Natural killer cell treated with Interleukin-12 subunit alpha and Interleukin-12 subunit beta and Interleukin-15 and Interleukin-18, amount 100 ng/mL, for 72 hours (primary cell): Measurements from ENCODE around the gene CFAP221. TPM values are rescaled to one million over a fixed set of nuclear protein-coding genes. Genes with fewer than 3 reads are reported as not detected.

Experiments used
- ATAC-seq, 2 donors: fragments of 150-1000 bp; cut with Tn5 transposase in 1 of 2; sonication (Bioruptor Pico), chemical (Tn5 transposase) in 1 of 2; 2 replicates each; pipeline ENCODE4 v1.10.0; 2021
- DNase-seq: peaks from one replicate; pipeline ENCODE4 v3.0.0; 2022; ENCODE audit warnings: low spot score
- H3K27ac Mint-ChIP-seq, 2 donors: 1 replicate in 1 of 2; 2 replicates in 1 of 2; pipeline ENCODE4 v1.8.0; 2022; ENCODE audit warnings: mixed read lengths in 2 of 2, mild to moderate bottlenecking in 1 of 2, moderate library complexity in 1 of 2
- H3K27me3 Mint-ChIP-seq, 2 donors: 1 replicate in 1 of 2; 2 replicates in 1 of 2; pipeline ENCODE4 v1.8.0; 2022; ENCODE audit warnings: mixed read lengths in 2 of 2
- H3K36me3 Mint-ChIP-seq: one replicate; pipeline ENCODE4 v1.8.0; 2022; ENCODE audit warnings: mixed read lengths
- H3K4me1 Mint-ChIP-seq, 2 donors: 1 replicate in 1 of 2; 2 replicates in 1 of 2; pipeline ENCODE4 v1.8.0; 2022; ENCODE audit warnings: low read depth in 2 of 2, mixed read lengths in 2 of 2, mild to moderate bottlenecking in 1 of 2
- H3K4me3 Mint-ChIP-seq: one replicate; pipeline ENCODE4 v1.8.0; 2022; ENCODE audit warnings: mixed read lengths
- H3K9me3 Mint-ChIP-seq: 2 replicates; pipeline ENCODE4 v1.8.0; 2022; ENCODE audit warnings: mixed read lengths
- total RNA-seq, 2 donors: library from RNA; stranded (reverse); gene quantifications; one replicate each; pipeline ENCODE4 v1.2.3, GENCODE V29; 2022

CFAP221 gene
- total RNA-seq, 2 donors from 2014 or later = not detected

DNA sequence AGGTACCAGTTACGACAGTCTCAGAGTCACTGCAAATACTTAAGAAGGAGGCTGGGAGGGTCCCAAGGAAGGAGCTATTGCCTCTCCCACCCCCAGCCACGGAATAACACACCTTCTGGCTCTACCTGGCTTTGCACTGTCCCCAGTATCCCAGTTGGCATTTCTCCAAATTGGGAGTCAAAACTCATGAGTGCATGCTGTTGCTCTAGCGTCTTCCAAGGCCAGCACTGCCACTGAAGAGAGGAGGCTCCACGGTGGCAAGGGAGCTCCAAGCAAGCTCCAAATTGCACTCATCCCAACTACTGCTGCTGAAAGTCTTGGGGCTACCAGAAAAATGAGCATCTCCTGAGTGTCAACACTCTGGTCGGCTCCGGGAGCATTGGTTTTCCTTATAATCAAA lies 21.6 kb upstream of the CFAP221 start:
- Mint-ChIP-seq H3K4me1 (no peaks in the 10 kb centered on the region), H3K27me3 (peaks cover 28 to 53% of the 10 kb centered on the region in 2 donors), H3K9me3 (no peaks in the 10 kb centered on the region), H3K4me3 (no peak overlapping the region), H3K27ac (no peak overlapping the region), H3K36me3 (no peaks in the 10 kb centered on the region)
- ATAC-seq = no peak
- no peak for DNase-seq

DNA sequence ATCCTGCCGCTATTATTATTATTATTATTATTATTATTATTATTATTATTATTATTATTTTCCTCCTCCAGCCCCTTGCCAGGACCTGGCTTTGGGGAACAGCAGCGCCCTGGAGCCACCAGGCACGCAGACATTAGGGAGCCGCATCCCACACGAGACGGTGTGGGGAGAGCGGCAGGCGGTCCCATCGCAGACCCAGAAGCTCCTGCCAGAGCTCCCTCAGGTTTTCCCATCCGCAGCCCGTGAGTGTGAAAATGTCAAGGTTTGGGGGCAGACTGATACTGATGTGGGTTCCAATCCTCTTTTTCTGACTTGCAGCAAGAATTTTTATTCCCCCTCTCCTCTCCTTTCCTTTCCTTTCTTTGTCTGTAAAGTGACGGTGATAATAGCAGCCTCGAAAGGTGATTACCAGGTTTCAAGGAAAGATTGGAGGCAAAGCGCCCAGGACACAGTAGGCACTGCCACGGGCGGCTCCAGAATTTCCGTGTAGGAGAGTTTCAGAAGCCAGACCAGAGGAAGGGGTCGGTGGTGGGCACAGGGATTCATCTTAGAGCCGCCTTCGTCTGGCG lies 20.8 kb upstream of the CFAP221 start:
- H3K27ac Mint-ChIP-seq = no peak overlapping the region
- DNase-seq (no peak), ATAC-seq (no peak)
- H3K36me3 Mint-ChIP-seq = no peaks in the 10 kb centered on the region
- no peaks in the 10 kb centered on the region for H3K4me1 Mint-ChIP-seq
- H3K4me3 Mint-ChIP-seq = no peak overlapping the region
- no peaks in the 10 kb centered on the region for H3K9me3 Mint-ChIP-seq
- H3K27me3 Mint-ChIP-seq = peaks cover 28 to 55% of the 10 kb centered on the region in 2 donors

DNA sequence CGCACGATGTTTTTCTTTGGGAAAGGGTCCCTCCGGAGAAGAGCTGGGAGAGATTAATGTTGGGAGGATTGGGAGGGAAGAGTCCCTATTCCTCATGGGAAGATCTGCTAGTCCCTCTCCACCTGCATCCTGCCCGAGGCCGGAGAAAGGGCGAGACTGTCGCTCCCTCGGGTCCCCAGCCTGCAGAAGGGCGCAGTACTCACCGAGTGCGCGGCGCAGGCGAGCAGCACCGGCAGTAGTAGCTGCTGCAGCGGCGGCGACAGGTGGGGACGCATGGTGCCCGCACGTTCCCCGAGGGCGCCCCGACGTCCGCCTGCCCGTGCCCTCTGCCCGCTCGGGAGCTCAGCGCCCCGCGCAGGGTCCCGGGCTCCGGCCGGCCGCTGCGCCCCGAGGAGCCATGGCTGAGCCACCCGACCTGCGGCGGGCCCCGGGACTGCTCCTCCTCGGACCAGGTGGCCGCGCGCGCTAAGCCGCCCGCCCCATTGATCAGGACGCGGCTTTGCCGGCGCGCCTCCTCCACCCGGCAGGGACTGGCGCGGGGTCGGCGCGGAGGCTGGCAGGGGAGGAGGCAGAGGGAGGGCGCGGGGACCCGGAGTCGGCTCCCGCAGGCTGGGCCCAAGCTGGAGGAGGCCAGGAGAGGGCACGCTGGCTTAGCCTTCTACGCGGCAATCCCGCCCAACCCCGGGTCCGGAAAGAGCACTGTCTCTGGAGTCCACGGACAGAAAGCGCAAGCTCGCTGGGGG lies 20.1 kb upstream of the CFAP221 start, which contains the start of gene SCTR:
Gene SCTR, minus strand, starts transcription at position 532 of the 743 bp plus-strand sequence. Its CDS starts 257 bp downstream, at position 275.
- Mint-ChIP-seq H3K4me1 (no peaks in the 10 kb centered on the region), H3K9me3 (no peaks in the 10 kb centered on the region), H3K4me3 (no peak within 1 kb of the TSS), H3K36me3 (no peaks in the 10 kb centered on the region), H3K27ac (no peak within 1 kb of the TSS), H3K27me3 (peaks cover 30 to 60% of the 10 kb centered on the region in 2 donors)
- DNase-seq (no peak), ATAC-seq (peak in 1 of 2 donors; percentile 48)

DNA sequence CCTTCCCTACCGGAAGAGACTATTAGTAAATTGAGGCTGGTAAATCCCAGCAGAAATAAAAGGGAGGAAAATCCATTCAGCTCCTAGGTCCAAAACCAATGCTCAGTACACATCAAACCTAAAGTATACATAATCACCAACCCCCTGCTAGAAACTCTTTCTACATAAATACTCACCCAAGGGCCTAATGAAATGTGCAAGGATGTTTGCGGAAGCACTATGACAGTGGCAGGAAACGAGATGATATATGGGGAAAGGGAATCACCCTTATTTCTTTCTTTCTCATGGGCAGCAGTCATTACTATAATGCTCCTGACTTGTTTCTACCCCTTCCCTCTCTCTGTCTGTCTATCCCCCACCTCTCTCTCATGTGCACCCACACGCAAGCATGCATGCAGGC lies 18.6 kb upstream of the CFAP221 start:
- no peaks in the 10 kb centered on the region for H3K36me3 Mint-ChIP-seq
- no peak for DNase-seq
- H3K27ac Mint-ChIP-seq = no peak overlapping the region
- peaks cover 28 to 60% of the 10 kb centered on the region in 2 donors for H3K27me3 Mint-ChIP-seq
- H3K4me3 Mint-ChIP-seq = no peak overlapping the region
- H3K4me1 Mint-ChIP-seq = no peaks in the 10 kb centered on the region
- no peak for ATAC-seq
- no peaks in the 10 kb centered on the region for H3K9me3 Mint-ChIP-seq

DNA sequence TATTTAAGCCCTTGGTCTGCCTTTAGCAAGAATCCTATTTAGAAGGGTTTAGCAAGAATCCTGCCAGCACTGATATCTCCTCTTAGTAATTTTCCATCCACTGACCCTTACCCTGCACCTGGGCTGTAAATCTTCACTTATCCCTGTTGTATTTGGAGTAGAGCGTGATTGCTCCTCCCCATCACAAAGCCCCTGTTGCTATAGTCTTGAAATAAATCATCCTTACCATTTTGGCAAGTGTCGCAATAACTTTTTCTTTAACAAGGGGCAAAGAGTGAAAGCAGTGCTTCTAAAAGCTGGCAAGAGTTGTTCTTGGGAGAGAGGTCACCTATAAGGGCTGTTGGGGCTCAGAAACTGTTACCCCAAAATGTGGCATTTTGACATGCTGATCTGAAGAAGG lies 16.2 kb upstream of the CFAP221 start:
- H3K36me3 Mint-ChIP-seq = peaks cover 8% of the 10 kb centered on the region
- DNase-seq (no peak), ATAC-seq (no peak)
- no peak overlapping the region for H3K27ac Mint-ChIP-seq
- no peak overlapping the region for H3K4me3 Mint-ChIP-seq
- H3K27me3 Mint-ChIP-seq = peaks cover 31 to 68% of the 10 kb centered on the region in 2 donors
- H3K4me1 Mint-ChIP-seq = no peaks in the 10 kb centered on the region
- peaks cover 6% of the 10 kb centered on the region for H3K9me3 Mint-ChIP-seq

DNA sequence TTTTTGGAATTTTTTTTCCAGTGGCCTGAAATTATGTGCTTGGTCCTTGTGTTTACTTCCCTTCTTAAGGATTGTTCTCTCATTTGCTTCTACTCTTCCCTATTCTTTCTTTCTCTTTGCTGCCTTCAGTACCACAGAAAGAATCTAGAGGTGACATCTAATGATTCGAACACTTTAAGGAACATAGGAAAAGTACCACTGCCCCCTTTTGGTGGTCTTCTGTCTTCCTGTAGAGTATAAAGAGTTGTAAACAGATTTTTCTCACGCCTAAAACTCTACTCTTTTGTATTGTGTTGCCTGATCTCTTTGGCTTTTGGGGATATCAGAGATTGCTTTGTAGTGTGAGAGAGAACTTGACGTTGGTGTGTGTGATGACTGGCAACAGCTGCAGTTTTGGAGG lies 13.0 kb upstream of the CFAP221 start:
- no peak overlapping the region for H3K27ac Mint-ChIP-seq
- peaks cover 13% of the 10 kb centered on the region for H3K36me3 Mint-ChIP-seq
- DNase-seq = no peak
- H3K27me3 Mint-ChIP-seq = peaks cover 18 to 39% of the 10 kb centered on the region in 2 donors
- peaks cover 10% of the 10 kb centered on the region for H3K9me3 Mint-ChIP-seq
- H3K4me3 Mint-ChIP-seq = no peak overlapping the region
- no peaks in the 10 kb centered on the region for H3K4me1 Mint-ChIP-seq
- no peak for ATAC-seq

DNA sequence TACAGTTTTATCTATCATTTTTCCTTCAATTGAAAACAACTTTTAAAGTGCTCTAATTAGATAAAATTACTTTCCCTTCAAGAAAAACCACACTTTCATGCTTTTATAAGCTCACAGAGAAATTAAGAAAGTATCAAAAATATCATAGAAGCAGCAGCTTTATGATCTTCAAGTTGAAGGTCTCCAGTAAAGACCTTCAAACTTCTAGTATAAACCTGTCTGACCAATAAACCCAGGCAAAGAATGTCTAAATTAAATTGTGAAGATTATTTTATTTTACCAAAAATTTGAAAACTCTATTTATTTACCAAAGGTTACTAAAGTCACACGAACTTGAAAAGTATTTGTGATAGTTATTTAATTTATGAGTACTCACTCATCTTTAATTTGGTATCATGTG lies 10.7 kb upstream of the CFAP221 start:
- H3K36me3 Mint-ChIP-seq = peaks cover 13% of the 10 kb centered on the region
- H3K4me3 Mint-ChIP-seq = no peak overlapping the region
- no peak overlapping the region for H3K27ac Mint-ChIP-seq
- peaks cover 8 to 24% of the 10 kb centered on the region in 2 donors for H3K27me3 Mint-ChIP-seq
- H3K4me1 Mint-ChIP-seq = no peaks in the 10 kb centered on the region
- H3K9me3 Mint-ChIP-seq = peaks cover 10% of the 10 kb centered on the region
- DNase-seq = no peak
- no peak for ATAC-seq

DNA sequence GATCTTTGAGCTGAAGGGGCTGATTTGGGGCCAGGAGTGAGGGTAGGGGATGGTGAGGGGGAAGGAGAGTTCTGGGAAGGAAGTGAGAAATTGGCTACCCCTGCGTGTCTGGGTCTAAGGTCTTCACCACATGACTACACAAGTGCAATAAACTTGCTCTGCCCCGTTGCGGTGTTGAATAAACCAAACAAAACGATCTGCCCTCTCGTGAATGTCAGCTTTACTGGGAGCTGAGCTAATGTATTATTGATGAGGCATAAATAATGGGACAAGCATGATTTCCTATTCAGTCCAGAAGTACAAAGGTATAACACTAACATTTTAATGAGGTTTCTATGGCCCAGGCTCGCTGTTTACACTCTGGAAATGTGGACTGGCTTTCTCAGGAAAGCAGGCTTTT lies 8.0 kb upstream of the CFAP221 start:
- Mint-ChIP-seq H3K27ac (no peak overlapping the region), H3K4me3 (no peak overlapping the region), H3K9me3 (peaks cover 10% of the 10 kb centered on the region), H3K4me1 (no peaks in the 10 kb centered on the region), H3K27me3 (peaks cover 11 to 23% of the 10 kb centered on the region in 2 donors), H3K36me3 (peaks cover 13% of the 10 kb centered on the region)
- ATAC-seq (no peak), DNase-seq (no peak)

DNA sequence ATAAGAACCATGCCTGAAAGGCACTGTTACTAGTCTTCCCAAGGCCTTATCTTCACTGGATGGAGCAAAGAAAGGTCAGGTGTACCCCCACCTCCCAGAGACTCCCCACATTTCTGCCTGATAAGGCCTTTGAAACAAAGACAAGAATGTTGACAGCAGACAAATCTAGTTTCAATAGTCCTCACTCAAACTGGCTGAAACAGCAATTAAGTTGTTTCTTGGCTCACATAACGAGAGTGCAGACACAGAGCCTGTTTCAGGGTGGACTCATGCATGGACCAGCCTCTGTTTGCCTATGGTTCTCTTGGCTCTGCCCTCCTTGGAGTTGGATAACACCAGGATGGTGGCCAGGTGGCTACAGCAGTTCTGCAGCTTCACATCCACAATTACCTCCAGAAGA lies 7.5 kb upstream of the CFAP221 start:
- H3K27me3 Mint-ChIP-seq = peaks cover 8 to 18% of the 10 kb centered on the region in 2 donors
- H3K9me3 Mint-ChIP-seq = peaks cover 10% of the 10 kb centered on the region
- ATAC-seq = no peak
- no peaks in the 10 kb centered on the region for H3K4me1 Mint-ChIP-seq
- DNase-seq = no peak
- peaks cover 13% of the 10 kb centered on the region for H3K36me3 Mint-ChIP-seq
- no peak overlapping the region for H3K4me3 Mint-ChIP-seq
- no peak overlapping the region for H3K27ac Mint-ChIP-seq

DNA sequence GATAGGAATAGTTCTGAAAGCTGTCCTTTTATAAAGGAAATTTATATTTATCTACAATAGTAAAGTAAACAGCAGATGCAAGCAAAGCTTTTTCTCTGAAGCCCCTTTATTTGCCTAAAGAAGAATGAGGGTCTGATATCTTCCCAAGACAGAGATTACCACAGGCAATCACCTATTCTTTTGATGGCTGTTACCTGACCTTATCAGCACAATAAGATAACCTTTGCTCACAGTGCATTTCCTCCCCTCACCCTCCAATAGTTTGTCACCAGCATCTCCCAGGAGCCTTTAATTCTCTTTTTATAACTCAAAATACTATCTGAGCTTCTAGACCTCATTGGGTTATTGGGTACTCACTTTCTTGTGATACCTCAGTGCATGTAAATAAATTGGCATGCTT lies 6.5 kb upstream of the CFAP221 start:
- no peaks in the 10 kb centered on the region for H3K4me1 Mint-ChIP-seq
- H3K36me3 Mint-ChIP-seq = peaks cover 6% of the 10 kb centered on the region
- no peak overlapping the region for H3K4me3 Mint-ChIP-seq
- ATAC-seq = no peak
- peaks cover 8 to 18% of the 10 kb centered on the region in 2 donors for H3K27me3 Mint-ChIP-seq
- no peak for DNase-seq
- peaks cover 3% of the 10 kb centered on the region for H3K9me3 Mint-ChIP-seq
- H3K27ac Mint-ChIP-seq = no peak overlapping the region

DNA sequence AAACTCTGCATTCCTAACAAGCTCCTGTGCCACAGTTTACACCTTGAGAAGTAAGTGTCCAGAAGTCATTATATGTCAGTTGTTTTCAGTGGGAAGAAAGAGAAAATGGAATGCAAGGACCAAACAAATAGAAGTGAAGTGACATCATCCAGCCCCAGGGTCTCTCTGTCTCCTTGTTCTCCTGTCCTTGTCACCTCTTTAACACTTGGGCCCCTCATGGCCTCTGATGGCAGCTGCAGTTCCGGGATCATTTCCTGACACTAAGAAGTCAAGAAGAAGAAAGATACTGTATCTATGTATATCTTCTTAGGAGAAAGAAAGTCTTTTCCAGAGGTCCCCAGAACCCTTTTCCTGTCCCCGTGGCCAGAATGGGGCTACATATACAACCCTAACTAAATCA lies 2.8 kb upstream of the CFAP221 start:
- Mint-ChIP-seq H3K4me3 (no peak overlapping the region), H3K27me3 (peaks cover 30 to 48% of the 10 kb centered on the region in 2 donors), H3K27ac (no peak overlapping the region), H3K36me3 (peaks cover 7% of the 10 kb centered on the region), H3K9me3 (no peaks in the 10 kb centered on the region), H3K4me1 (peaks cover 8 to 11% of the 10 kb centered on the region in 2 donors)
- no peak for ATAC-seq
- DNase-seq = no peak

DNA sequence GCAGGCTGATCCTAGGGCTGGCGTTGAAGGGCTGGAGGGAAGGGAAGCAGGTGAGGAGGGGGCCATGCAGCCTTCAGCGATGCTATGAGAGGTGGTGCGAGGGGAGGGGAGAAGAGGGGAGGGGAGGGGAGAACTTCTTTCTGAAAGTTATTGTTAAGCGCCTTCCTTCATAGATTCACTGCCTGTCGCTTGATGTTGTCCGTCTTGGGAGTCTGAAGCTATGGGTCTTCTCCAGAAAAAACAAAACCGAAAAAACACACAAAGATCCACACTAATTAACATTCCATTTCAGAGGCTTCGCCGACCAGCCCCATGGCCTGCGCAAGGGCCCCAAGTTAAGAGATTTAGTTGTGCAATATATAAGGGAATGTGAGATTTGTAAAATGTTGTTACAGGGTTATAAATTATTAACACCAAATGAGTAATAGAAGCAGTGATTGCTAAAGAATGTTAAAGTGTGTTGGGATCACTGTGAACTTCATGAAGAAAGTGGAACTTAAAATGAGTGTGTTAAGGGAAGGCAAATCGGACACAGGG lies 758 bp downstream of the CFAP221 start:
- H3K36me3 Mint-ChIP-seq = peaks cover 7% of the 10 kb centered on the region
- DNase-seq (no peak), ATAC-seq (no peak)
- peaks cover 8 to 11% of the 10 kb centered on the region in 2 donors for H3K4me1 Mint-ChIP-seq
- peak overlapping the region; percentile 24 for H3K4me3 Mint-ChIP-seq
- H3K9me3 Mint-ChIP-seq = no peaks in the 10 kb centered on the region
- H3K27ac Mint-ChIP-seq = no peak overlapping the region
- peaks cover 36 to 38% of the 10 kb centered on the region in 2 donors for H3K27me3 Mint-ChIP-seq

DNA sequence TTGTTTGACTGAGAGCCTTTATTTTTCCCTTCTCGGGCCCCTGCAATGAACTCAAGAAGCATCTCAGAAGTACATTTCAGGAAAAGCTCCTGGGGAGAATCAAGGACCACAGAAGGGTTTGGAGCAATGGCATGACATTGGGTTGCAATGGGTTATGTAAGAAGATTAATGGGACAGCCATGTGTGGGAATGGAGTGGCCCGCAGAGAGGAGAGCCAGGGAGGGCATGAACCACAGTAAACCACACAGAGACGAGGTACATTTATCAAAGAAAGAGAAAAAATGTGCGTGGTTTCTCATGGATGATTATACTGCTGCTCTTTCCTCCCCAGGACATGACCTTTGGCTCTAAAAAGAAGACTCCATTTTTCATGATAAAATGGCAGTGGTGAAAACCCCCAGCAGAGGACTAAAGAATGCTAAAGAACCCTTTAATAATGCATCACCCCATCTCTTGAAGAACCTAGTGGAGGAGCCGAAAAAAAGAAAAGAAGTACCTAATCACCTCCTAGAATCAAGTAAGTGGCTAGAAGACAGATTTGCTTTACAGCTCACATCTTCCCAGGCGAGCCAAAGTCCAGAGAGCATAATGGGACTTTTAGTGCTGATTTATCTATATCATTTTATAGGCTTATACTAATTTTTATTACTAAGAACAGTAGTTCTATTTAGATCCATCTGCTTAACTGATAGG lies 1.7 kb downstream of the CFAP221 start:
- Mint-ChIP-seq H3K36me3 (peaks cover 7% of the 10 kb centered on the region), H3K27me3 (peaks cover 34 to 38% of the 10 kb centered on the region in 2 donors), H3K4me1 (peaks cover 8 to 11% of the 10 kb centered on the region in 2 donors), H3K27ac (no peak overlapping the region), H3K4me3 (no peak overlapping the region), H3K9me3 (no peaks in the 10 kb centered on the region)
- DNase-seq (no peak), ATAC-seq (no peak)

DNA sequence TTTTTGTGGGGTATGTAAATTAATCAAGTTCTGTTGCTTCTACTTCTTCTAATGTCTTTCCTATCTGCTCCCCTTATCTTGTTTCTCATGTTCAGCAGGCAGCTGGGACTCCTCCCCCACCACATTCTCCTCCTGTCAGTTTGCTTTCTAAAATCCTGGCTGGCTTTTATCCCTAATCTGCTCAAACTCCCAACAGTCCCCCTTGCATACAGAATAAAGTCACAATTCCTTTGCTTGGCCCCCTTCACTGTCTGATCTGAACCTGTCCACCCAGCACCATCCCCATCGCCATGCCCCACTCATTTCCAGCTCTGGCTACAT lies 2.2 kb downstream of the CFAP221 start:
- no peak for DNase-seq
- H3K4me3 Mint-ChIP-seq = no peak overlapping the region
- ATAC-seq = no peak
- no peak overlapping the region for H3K27ac Mint-ChIP-seq
- peaks cover 8 to 11% of the 10 kb centered on the region in 2 donors for H3K4me1 Mint-ChIP-seq
- H3K27me3 Mint-ChIP-seq = peaks cover 35 to 38% of the 10 kb centered on the region in 2 donors
- H3K36me3 Mint-ChIP-seq = peaks cover 7% of the 10 kb centered on the region
- H3K9me3 Mint-ChIP-seq = no peaks in the 10 kb centered on the region
